ENCODE measurements around the gene MAD1L1. TPM values are rescaled to one million over a fixed set of nuclear protein-coding genes. Genes with fewer than 3 reads are reported as not detected.

The MAD1L1 gene
- total and polyA plus RNA-seq, 2 donors (not counting 3 experiments of a cell fraction or from before 2014, with no cell fraction given) = 34.1 to 42.3 TPM

GRCh38 chr7:2157473-2158279 is 75.1 kb downstream of the MAD1L1 start:
- intact Hi-C loops (cut with micrococcal nuclease) (loop anchor here (5.0 kb wide), 1 partner anchor 45 kb away; no protein-coding TSS in a partner anchor), dilution Hi-C loops (cut with MboI; ENCODE audit: extremely low pct_ligation_motif_present, low sequenced_read_pairs) (no loop called here)
- Histone ChIP-seq H2AFZ (ENCODE audit: low read depth, low read length) (no peak overlapping the region), H3K4me1 (ENCODE audit: control insufficient read depth, extremely low read depth, insufficient read depth, low read length) (no peaks in the 10 kb centered on the region), H3K4me3 (replicated peaks in 1 of 3; ENCODE audit: insufficient read depth in 1 of 3, low read depth in 1 of 3, low read length in 3 of 3) (no peak overlapping the region), H3K9me3 (replicated peaks; ENCODE audit: control insufficient read depth, insufficient read depth, low read length) (no peaks in the 10 kb centered on the region), H3K9me1 (replicated peaks; ENCODE audit: control insufficient read depth, extremely low read depth, insufficient read depth, low read length) (no peaks in the 10 kb centered on the region), H3K9ac (replicated peaks; ENCODE audit: extremely low read depth, insufficient read depth, low read length) (no peak overlapping the region), H3K79me2 (ENCODE audit: control insufficient read depth, insufficient read depth, low read length) (no peaks in the 10 kb centered on the region), H3K4me2 (ENCODE audit: insufficient read depth, low read length) (no peak overlapping the region), H3K36me3 (ENCODE audit: control insufficient read depth in 2 of 2, extremely low read depth in 1 of 2, insufficient read depth in 2 of 2, low read length in 2 of 2) (no peaks in the 10 kb centered on the region), H3K27ac (ENCODE audit: insufficient read depth, low read depth, low read length) (no peak overlapping the region), H4K20me1 (replicated peaks; ENCODE audit: control insufficient read depth, extremely low read depth, insufficient read depth, low read length) (no peaks in the 10 kb centered on the region), H3K27me3 (ENCODE audit: control insufficient read depth in 2 of 2, insufficient read depth in 2 of 2, low read length in 2 of 2) (no peaks in the 10 kb centered on the region)
- ChIA-PET POLR2A (no interaction called here), CTCF (interaction anchor here (0.8 to 1.2 kb wide), 2 partner anchors 9 to 24 kb away, joined by 3 to 5 read pairs; no protein-coding TSS in a partner anchor)
- BruUV-seq (replicated peaks) = no TSS peak
- no peak for TF ChIP-seq POLR2A (IDR thresholded peaks at IDR 0.05; ENCODE audit: low read depth, low read length)
- TF ChIP-seq CTCF (IDR thresholded peaks at IDR 0.05; ENCODE audit: extremely low read depth in 1 of 2, insufficient read depth in 1 of 2, low read depth in 1 of 2, low read length in 2 of 2) = no peak
- no peak for TF ChIP-seq MAX (IDR thresholded peaks at IDR 0.05; ENCODE audit: insufficient read depth, insufficient read length)
- TF ChIP-seq MYC (IDR thresholded peaks at IDR 0.05; ENCODE audit: low read depth, low read length) = no peak
- TF ChIP-seq FOS (IDR thresholded peaks at IDR 0.05; ENCODE audit: borderline replicate concordance, insufficient read depth, low read length) = no peak
- no peak for TF ChIP-seq EZH2 (IDR thresholded peaks at IDR 0.05; ENCODE audit: borderline replicate concordance, low read depth, low read length, severe bottlenecking)
- TF ChIP-seq POLR2AphosphoS5 (IDR thresholded peaks at IDR 0.05; ENCODE audit: insufficient read depth, low read depth, low read length) = no peak
- no peak for TF ChIP-seq GATA2 (IDR thresholded peaks at IDR 0.05; ENCODE audit: insufficient read depth, insufficient read length, low read depth, low read length)
- TF ChIP-seq JUN (IDR thresholded peaks at IDR 0.05; ENCODE audit: borderline replicate concordance, insufficient read depth, insufficient read length, low read depth) = no peak
- FAIRE-seq (no peak), DNase-seq (ENCODE audit: low read depth, low spot score) (peak; percentile 31)
